PC-3 (cell line): ENCODE data around the gene SPDYE3. TPM values are rescaled to one million over a fixed set of nuclear protein-coding genes. Genes with fewer than 3 reads are reported as not detected.
"Not testable (repeated sequence)": the region's sequence is repeated elsewhere in the genome, so short reads cannot be mapped to it uniquely, and the experiment has no call there.

ENCODE experiments used
- ATAC-seq: fragments of 200-7000 bp; cut with Tn5 transposase; 2 replicates; pipeline ENCODE4 v1.9.1; 2020; ENCODE audit warnings: mild to moderate bottlenecking, moderate library complexity
- BruUV-seq: library from RNA; stranded (reverse); fragments of 400-500 nt; replicated peaks from 2 replicates; lab custom pipeline; 2021; lab: Mats Ljungman, UMichigan
- CTCF ChIA-PET: fragments of 300-600 bp; sonication (Branson Sonifier 250); formaldehyde crosslinking; loops from one replicate; lab custom pipeline; 2022; ENCODE audit warnings: antibody characterized with exemption; lab: Charles Lee
- POLR2A ChIA-PET: fragments of 300-600 bp; sonication (Branson Sonifier 250); formaldehyde crosslinking; loops from one replicate; lab custom pipeline; 2022; ENCODE audit warnings: antibody characterized with exemption; ENCODE audit not compliant: unreplicated experiment; lab: Charles Lee
- DNase-seq: peaks from one replicate; pipeline ENCODE4 v3.0.0-alpha.2; 2015
- H2AFZ ChIP-seq: fragments of 300-600 bp; sonication (generic); 2 replicates; pipeline ENCODE4 v1.6.0; 2016; ENCODE audit warnings: antibody characterized with exemption, low read length
- H3F3A ChIP-seq: fragments of 300-600 bp; sonication (generic); one replicate; pipeline ENCODE4 v1.6.0; 2017; ENCODE audit warnings: antibody characterized with exemption, low read length, control low read depth, mild to moderate bottlenecking; ENCODE audit not compliant: unreplicated experiment
- H3K27ac ChIP-seq: fragments of 300-600 bp; sonication (generic); 2 replicates; pipeline ENCODE4 v1.5.1; 2016; ENCODE audit warnings: mild to moderate bottlenecking, low read length
- H3K27me3 ChIP-seq: fragments of 300-600 bp; sonication (generic); 2 replicates; pipeline ENCODE4 v1.6.1; 2016; ENCODE audit warnings: low read length, mixed read lengths
- H3K36me3 ChIP-seq: fragments of 300-600 bp; sonication (generic); 2 replicates; pipeline ENCODE4 v1.6.1; 2016; ENCODE audit warnings: low read depth, mixed run types, low read length, mixed read lengths
- H3K4me1 ChIP-seq: fragments of 300-600 bp; sonication (generic); 2 replicates; pipeline ENCODE4 v1.5.1; 2016; ENCODE audit warnings: low read length; ENCODE audit not compliant: insufficient read depth
- H3K4me2 ChIP-seq: fragments of 300-600 bp; sonication (generic); 2 replicates; pipeline ENCODE4 v1.6.0; 2016; ENCODE audit warnings: low read length
- H3K4me3 ChIP-seq: fragments of 300-600 bp; sonication (generic); 2 replicates; pipeline ENCODE4 v1.5.1; 2016; ENCODE audit warnings: mild to moderate bottlenecking, low read length, mixed read lengths
- H3K79me2 ChIP-seq: fragments of 300-600 bp; sonication (generic); 2 replicates; pipeline ENCODE4 v1.6.1; 2017; ENCODE audit warnings: low read length, mixed read lengths
- H3K9ac ChIP-seq: fragments of 300-600 bp; sonication (generic); 2 replicates; pipeline ENCODE4 v1.6.0; 2016; ENCODE audit warnings: mild to moderate bottlenecking, low read length
- H3K9me2 ChIP-seq: fragments of 300-600 bp; sonication (generic); replicated peaks from 2 replicates; pipeline ENCODE4 v1.6.1; 2016; ENCODE audit warnings: mixed run types, low read length, mixed read lengths
- H3K9me3 ChIP-seq: fragments of 300-600 bp; sonication (generic); 2 replicates; pipeline ENCODE4 v1.6.1; 2016; ENCODE audit warnings: low read length, mixed read lengths
- H4K20me1 ChIP-seq: fragments of 300-600 bp; sonication (generic); 2 replicates; pipeline ENCODE4 v1.6.1; 2016; ENCODE audit warnings: low read length, mixed read lengths
- EZH2 ChIP-seq: fragments of 300-600 bp; sonication (generic); IDR thresholded peaks from one replicate; pipeline ENCODE4 v1.6.1; 2017; ENCODE audit warnings: antibody characterized with exemption, mild to moderate bottlenecking, low read length; ENCODE audit not compliant: unreplicated experiment
- EZH2phosphoT487 ChIP-seq: fragments of 300-600 bp; sonication (generic); IDR thresholded peaks from 2 replicates; pipeline ENCODE4 v1.6.1; 2018; ENCODE audit warnings: mild to moderate bottlenecking, antibody characterized with exemption, low read length, borderline replicate concordance
- intact Hi-C: fragments of 100-400 bp; cut with micrococcal nuclease; formaldehyde crosslinking; loops from 2 replicates; pipeline ENCODE4 v1.9.0; 2023
- total RNA-seq: library from RNA; depleted of rRNA; stranded (reverse); fragments of >200 nt; gene quantifications from 2 replicates; pipeline ENCODE4 v1.2.3, GENCODE V29; 2014
- TF ChIP-seq, protein P1 (sequence below): fragments of 300-600 bp; sonication (generic); conservative IDR thresholded peaks from 2 replicates; pipeline ENCODE4 v1.5.1; 2017; ENCODE audit warnings: antibody characterized with exemption, low read depth, mild to moderate bottlenecking, low read length

Gene SPDYE3
- total RNA-seq, 1 experiment from 2014 or later, result not detected

DNA sequence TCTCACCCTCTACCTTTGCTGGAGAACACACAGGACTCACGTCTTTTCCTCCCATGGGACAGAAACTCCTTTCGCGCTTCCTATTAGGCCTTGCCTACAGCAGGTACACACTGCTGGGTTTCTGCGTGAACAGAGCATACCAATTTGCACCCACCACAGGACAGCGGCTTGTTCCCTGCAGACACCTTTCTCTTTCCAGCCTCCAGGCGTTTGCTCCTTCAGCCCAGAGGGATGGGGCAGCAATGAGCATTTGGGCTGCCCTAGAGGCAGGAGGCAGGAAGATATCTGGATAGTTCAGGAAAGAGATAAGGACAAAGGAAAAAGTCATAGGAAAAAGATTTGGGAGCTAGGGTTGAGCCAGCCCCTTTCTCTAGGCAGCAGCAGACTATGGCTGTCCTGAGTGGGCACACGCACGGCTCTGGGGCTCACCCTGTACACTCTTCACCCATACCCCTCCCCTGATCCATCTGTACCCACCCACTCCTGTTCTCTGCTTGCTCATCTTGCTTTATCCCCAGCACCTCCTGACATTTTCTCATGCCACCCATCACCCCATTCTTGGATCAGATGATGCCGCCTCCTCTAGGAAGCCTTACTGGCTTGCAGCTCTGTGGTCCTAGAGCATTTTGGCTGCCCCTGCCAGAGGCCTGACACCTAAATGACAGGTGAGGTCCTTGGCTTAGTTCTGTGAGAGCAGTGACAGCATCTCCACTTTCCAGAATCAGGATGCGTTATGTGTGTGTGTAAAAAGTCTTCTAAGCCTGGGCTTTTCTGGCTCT is 40.7 kb upstream of the SPDYE3 start:
- Histone ChIP-seq H3K4me3 (no peak overlapping the region), H3K79me2 (no peaks in the 10 kb centered on the region), H4K20me1 (no peaks in the 10 kb centered on the region), H3K9me2 (no peaks in the 10 kb centered on the region), H3K9me3 (no peaks in the 10 kb centered on the region), H3K27ac (no peak overlapping the region), H3F3A (no peaks in the 10 kb centered on the region), H2AFZ (no peak overlapping the region), H3K9ac (no peak overlapping the region), H3K36me3 (no peaks in the 10 kb centered on the region), H3K4me1 (0 out of 2 replicates have a peak, but pooled peaks cover 12% of the 10 kb centered on the region), H3K4me2 (no peak overlapping the region), H3K27me3 (no peaks in the 10 kb centered on the region)
- BruUV-seq, result no TSS peak
- DNase-seq, result no peak
- ChIA-PET POLR2A (no interaction called here), CTCF (no interaction called here)
- intact Hi-C loops, result no loop called here
- TF ChIP-seq, protein P1, sequence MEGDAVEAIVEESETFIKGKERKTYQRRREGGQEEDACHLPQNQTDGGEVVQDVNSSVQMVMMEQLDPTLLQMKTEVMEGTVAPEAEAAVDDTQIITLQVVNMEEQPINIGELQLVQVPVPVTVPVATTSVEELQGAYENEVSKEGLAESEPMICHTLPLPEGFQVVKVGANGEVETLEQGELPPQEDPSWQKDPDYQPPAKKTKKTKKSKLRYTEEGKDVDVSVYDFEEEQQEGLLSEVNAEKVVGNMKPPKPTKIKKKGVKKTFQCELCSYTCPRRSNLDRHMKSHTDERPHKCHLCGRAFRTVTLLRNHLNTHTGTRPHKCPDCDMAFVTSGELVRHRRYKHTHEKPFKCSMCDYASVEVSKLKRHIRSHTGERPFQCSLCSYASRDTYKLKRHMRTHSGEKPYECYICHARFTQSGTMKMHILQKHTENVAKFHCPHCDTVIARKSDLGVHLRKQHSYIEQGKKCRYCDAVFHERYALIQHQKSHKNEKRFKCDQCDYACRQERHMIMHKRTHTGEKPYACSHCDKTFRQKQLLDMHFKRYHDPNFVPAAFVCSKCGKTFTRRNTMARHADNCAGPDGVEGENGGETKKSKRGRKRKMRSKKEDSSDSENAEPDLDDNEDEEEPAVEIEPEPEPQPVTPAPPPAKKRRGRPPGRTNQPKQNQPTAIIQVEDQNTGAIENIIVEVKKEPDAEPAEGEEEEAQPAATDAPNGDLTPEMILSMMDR, result no peak
- no peak for TF ChIP-seq EZH2phosphoT487
- no peak for TF ChIP-seq EZH2
- no peak for ATAC-seq

DNA sequence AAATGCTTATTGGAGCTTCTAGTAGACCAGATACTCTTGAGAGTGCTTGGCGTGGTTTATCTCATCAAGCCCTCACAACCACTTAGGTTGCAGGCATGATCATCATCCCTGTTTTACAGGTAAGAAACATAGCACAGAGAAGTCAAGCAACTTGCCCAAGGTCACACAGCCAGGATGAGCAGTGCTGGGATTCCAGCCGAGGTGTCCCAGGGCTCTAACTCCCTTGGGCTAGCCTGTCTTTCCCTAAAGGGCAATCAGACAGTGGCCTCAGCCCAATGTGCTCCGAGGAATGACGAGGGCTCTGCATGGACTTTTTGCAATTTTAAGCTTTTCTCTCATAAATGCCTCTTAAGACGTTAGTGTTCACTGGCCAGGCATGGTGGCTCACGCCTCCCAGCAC is 39.9 kb upstream of the SPDYE3 start:
- ATAC-seq (no peak), DNase-seq (no peak)
- Histone ChIP-seq H3K27ac (no peak overlapping the region), H3K9me3 (no peaks in the 10 kb centered on the region), H3K36me3 (no peaks in the 10 kb centered on the region), H3K4me2 (no peak overlapping the region), H3K4me1 (0 out of 2 replicates have a peak, but pooled peaks cover 12% of the 10 kb centered on the region), H3K79me2 (no peaks in the 10 kb centered on the region), H3F3A (no peaks in the 10 kb centered on the region), H3K4me3 (no peak overlapping the region), H3K9me2 (no peaks in the 10 kb centered on the region), H2AFZ (no peak overlapping the region), H3K27me3 (no peaks in the 10 kb centered on the region), H4K20me1 (no peaks in the 10 kb centered on the region), H3K9ac (no peak overlapping the region)
- ChIA-PET CTCF (no interaction called here), POLR2A (no interaction called here)
- intact Hi-C loops, result no loop called here
- TF ChIP-seq, protein P1, result no peak
- BruUV-seq, result no TSS peak

DNA sequence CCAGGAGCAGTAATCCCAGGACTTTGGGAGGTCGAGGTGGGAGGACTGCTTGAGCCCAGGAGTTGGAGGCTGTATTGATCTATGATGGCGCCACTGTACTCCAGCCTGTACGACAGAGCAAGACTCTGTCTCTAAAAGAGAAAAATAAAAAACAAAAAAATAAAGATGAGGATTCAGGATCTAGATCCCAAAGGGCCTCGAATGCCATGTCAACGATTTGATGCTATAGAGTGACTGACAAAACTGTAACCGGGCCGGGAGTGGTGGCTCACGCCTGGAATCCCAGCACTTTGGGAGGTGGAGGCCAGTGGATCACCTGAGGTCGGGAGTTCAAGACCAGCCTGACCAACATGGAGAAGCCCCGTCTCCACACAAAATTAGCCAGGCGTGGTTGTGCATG is 38.6 kb upstream of the SPDYE3 start:
- BruUV-seq, H3K4me3 ChIP-seq, H3K4me2 ChIP-seq, H3K9me3 ChIP-seq, H4K20me1 ChIP-seq, H3K79me2 ChIP-seq, H3K27ac ChIP-seq, H3F3A ChIP-seq, CTCF ChIA-PET, H2AFZ ChIP-seq, H3K9ac ChIP-seq, H3K27me3 ChIP-seq, ATAC-seq, intact Hi-C loops, H3K9me2 ChIP-seq, H3K36me3 ChIP-seq, POLR2A ChIA-PET, DNase-seq: not testable (repeated sequence)
- H3K4me1 ChIP-seq, result 0 out of 2 replicates have a peak, but pooled peaks cover 12% of the 10 kb centered on the region

DNA sequence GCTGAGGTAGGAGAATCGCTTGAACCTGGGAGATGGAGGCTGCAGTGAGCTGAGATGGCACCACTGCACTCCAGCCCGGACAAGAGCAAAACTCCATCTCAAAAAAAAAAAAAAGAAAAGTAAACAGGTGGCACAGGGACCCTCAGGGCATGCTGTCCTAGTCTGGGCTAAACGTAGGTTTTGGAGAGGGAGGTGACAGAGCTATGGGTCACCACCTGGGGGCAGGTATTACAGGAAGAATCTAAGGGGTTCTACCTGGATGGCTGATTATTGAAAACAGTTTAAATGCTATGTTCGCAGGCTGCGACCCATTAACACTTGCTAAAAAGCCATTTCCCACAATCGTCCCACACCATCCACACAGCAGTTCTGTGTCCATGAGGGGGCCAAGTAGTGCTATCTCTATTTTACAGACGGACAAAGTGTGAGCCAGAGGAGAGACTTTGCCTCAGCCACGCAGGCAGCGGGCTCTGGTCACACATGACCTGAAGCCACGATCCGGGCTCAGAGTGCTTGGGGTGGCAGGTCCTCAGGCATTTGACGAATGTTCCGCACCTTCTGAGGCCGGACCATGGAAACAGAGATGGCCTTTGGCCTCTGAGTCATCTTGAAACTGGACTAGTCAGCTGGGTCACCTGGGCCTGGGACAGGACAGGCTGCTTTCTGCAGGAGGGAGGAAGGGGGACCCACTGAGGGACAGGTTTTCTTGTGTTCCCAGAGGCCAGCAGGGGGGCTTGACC is 38.0 kb upstream of the SPDYE3 start:
- H3K9me2 ChIP-seq, H3K36me3 ChIP-seq, H3F3A ChIP-seq, H3K9me3 ChIP-seq, DNase-seq, H3K79me2 ChIP-seq, H2AFZ ChIP-seq, ATAC-seq, POLR2A ChIA-PET, H3K4me3 ChIP-seq, H3K27ac ChIP-seq, CTCF ChIA-PET, H3K27me3 ChIP-seq, H3K9ac ChIP-seq, H4K20me1 ChIP-seq, BruUV-seq: not testable (repeated sequence)
- Histone ChIP-seq H3K4me1 (0 out of 2 replicates have a peak, but pooled peaks cover 12% of the 10 kb centered on the region), H3K4me2 (peak overlapping the region; percentile 84; the same call in 1 of the 2 replicates)
- intact Hi-C loops, result loop anchor here (10.0 kb wide), 1 partner anchor 75 kb away; no protein-coding TSS in a partner anchor
